Caco-2 (cell line): ENCODE results near the gene GRM5. TPM values are rescaled to one million over a fixed set of nuclear protein-coding genes. Genes with fewer than 3 reads are reported as not detected.

Source experiments
- BruUV-seq: library from RNA; stranded (reverse); fragments of 400-500 nt; replicated peaks from 2 replicates; lab custom pipeline; 2021; lab: Mats Ljungman, UMichigan
- CTCF ChIA-PET: fragments of 300-600 bp; sonication (Branson Sonifier 250); formaldehyde crosslinking; loops from one replicate; lab custom pipeline; 2022; ENCODE audit warnings: antibody characterized with exemption; lab: Charles Lee
- POLR2A ChIA-PET: fragments of 300-600 bp; sonication (Branson Sonifier 250); formaldehyde crosslinking; loops from one replicate; lab custom pipeline; 2022; ENCODE audit warnings: antibody characterized with exemption; lab: Charles Lee
- DNase-seq, 2 experiments: peaks; one replicate each; pipeline versions ENCODE4 v3.0.0 to v3.0.0-alpha.2; 2020 to 2022
- H3K27me3 ChIP-seq: replicated peaks from 2 replicates; pipeline ENCODE4 v1.6.0; 2011; ENCODE audit warnings: low read length; ENCODE audit not compliant: control insufficient read depth, insufficient read depth
- H3K36me3 ChIP-seq: 2 replicates; pipeline ENCODE4 v1.5.1; 2011; ENCODE audit warnings: low read length; ENCODE audit not compliant: control insufficient read depth, insufficient read depth
- H3K4me1 ChIP-seq: fragments of 250-450 bp; sonication (Bioruptor Pico); 2 replicates; pipeline ENCODE4 v1.5.1; 2020; ENCODE audit warnings: mild to moderate bottlenecking
- H3K4me3 ChIP-seq: 2 replicates; pipeline ENCODE4 v1.5.1; 2011; ENCODE audit warnings: low read depth, mild to moderate bottlenecking, control low read depth, low read length
- H3K9me3 ChIP-seq: fragments of 250-450 bp; sonication (Bioruptor Pico); 2 replicates; pipeline ENCODE4 v1.5.1; 2020; ENCODE audit warnings: mild to moderate bottlenecking, moderate library complexity
- H3K27ac Mint-ChIP-seq: one replicate; pipeline ENCODE4 v1.8.0; 2022; ENCODE audit warnings: mixed read lengths; ENCODE audit not compliant: unreplicated experiment
- H3K27me3 Mint-ChIP-seq: one replicate; pipeline ENCODE4 v1.8.0; 2022; ENCODE audit warnings: mixed read lengths; ENCODE audit not compliant: insufficient read depth, unreplicated experiment
- H3K36me3 Mint-ChIP-seq: one replicate; pipeline ENCODE4 v1.8.0; 2022; ENCODE audit warnings: mild to moderate bottlenecking, mixed read lengths; ENCODE audit not compliant: insufficient read depth, unreplicated experiment
- H3K4me1 Mint-ChIP-seq: one replicate; pipeline ENCODE4 v1.8.0; 2022; ENCODE audit warnings: low read depth, mixed read lengths; ENCODE audit not compliant: unreplicated experiment
- H3K4me3 Mint-ChIP-seq: one replicate; pipeline ENCODE4 v1.8.0; 2022; ENCODE audit warnings: mild to moderate bottlenecking, moderate library complexity, mixed read lengths; ENCODE audit not compliant: unreplicated experiment
- H3K9me3 Mint-ChIP-seq: one replicate; pipeline ENCODE4 v1.8.0; 2022; ENCODE audit warnings: mixed read lengths; ENCODE audit not compliant: unreplicated experiment
- CTCF ChIP-seq, 2 experiments: fragments of 200-600 bp in 1 of 2; IDR thresholded peaks; 1 replicate in 1 of 2; 2 replicates in 1 of 2; pipeline versions ENCODE4 v1.5.1 to v1.8.0; 2011 to 2022; ENCODE audit warnings: antibody characterized with exemption in 1 of 2, control low read depth in 1 of 2, inconsistent platforms in 1 of 2, low read depth in 1 of 2, low read length in 1 of 2, mild to moderate bottlenecking in 1 of 2, moderate library complexity in 1 of 2; ENCODE audit not compliant: insufficient read depth in 1 of 2, severe bottlenecking in 1 of 2, unreplicated experiment in 1 of 2
- intact Hi-C: fragments of 100-400 bp; cut with micrococcal nuclease; formaldehyde crosslinking; loops from one replicate; pipeline ENCODE4 v1.10.0; 2022; ENCODE audit not compliant: unreplicated experiment
- total RNA-seq: library from RNA; stranded (reverse); gene quantifications from 2 replicates; pipeline ENCODE4 v1.2.3, GENCODE V29; 2022

Gene GRM5
- total RNA-seq, 1 experiment from 2014 or later = not detected

GRCh38 chr11:88692306-88693086, 373.3 kb downstream of the GRM5 start:
- Histone ChIP-seq H3K36me3 (no peaks in the 10 kb centered on the region), H3K9me3 (no peaks in the 10 kb centered on the region), H3K4me3 (no peak overlapping the region), H3K27me3 (peaks cover 2% of the 10 kb centered on the region; the same call in 1 of the 2 replicates), H3K4me1 (no peaks in the 10 kb centered on the region)
- no peaks in the 10 kb centered on the region for H3K4me1 Mint-ChIP-seq
- no TSS peak for BruUV-seq
- H3K4me3 Mint-ChIP-seq = no peak overlapping the region
- POLR2A ChIA-PET = no interaction called here
- no peaks in the 10 kb centered on the region for H3K36me3 Mint-ChIP-seq
- no peak for TF ChIP-seq CTCF (IDR thresholded peaks at IDR 0.05; ENCODE audit: insufficient read depth in 1 of 2, low read depth in 1 of 2, low read length in 1 of 2, severe bottlenecking in 1 of 2, unreplicated experiment in 1 of 2)
- intact Hi-C loops = no loop called here
- CTCF ChIA-PET = no interaction called here
- no peaks in the 10 kb centered on the region for H3K9me3 Mint-ChIP-seq
- DNase-seq = no peak
- H3K27me3 Mint-ChIP-seq = peaks cover 10% of the 10 kb centered on the region
- H3K27ac Mint-ChIP-seq = no peak overlapping the region

GRCh38 chr11:88689548-88690240, 376.1 kb downstream of the GRM5 start:
- H3K27ac Mint-ChIP-seq = no peak overlapping the region
- Histone ChIP-seq H3K36me3 (no peaks in the 10 kb centered on the region), H3K4me3 (no peak overlapping the region), H3K4me1 (no peaks in the 10 kb centered on the region), H3K27me3 (peaks cover 2% of the 10 kb centered on the region; the same call in 1 of the 2 replicates), H3K9me3 (no peaks in the 10 kb centered on the region)
- no peaks in the 10 kb centered on the region for H3K9me3 Mint-ChIP-seq
- H3K36me3 Mint-ChIP-seq = no peaks in the 10 kb centered on the region
- ChIA-PET CTCF (no interaction called here), POLR2A (no interaction called here)
- intact Hi-C loops = no loop called here
- H3K4me3 Mint-ChIP-seq = no peak overlapping the region
- H3K27me3 Mint-ChIP-seq = peaks cover 10% of the 10 kb centered on the region
- no peak for DNase-seq
- no peak for TF ChIP-seq CTCF (IDR thresholded peaks at IDR 0.05; ENCODE audit: insufficient read depth in 1 of 2, low read depth in 1 of 2, low read length in 1 of 2, severe bottlenecking in 1 of 2, unreplicated experiment in 1 of 2)
- no TSS peak for BruUV-seq
- peaks cover 6% of the 10 kb centered on the region for H3K4me1 Mint-ChIP-seq

GRCh38 chr11:88683024-88683423, 382.8 kb downstream of the GRM5 start:
- Histone ChIP-seq H3K4me3 (no peak overlapping the region), H3K4me1 (no peaks in the 10 kb centered on the region), H3K9me3 (no peaks in the 10 kb centered on the region), H3K27me3 (no peaks in the 10 kb centered on the region), H3K36me3 (no peaks in the 10 kb centered on the region)
- Mint-ChIP-seq H3K36me3 (no peaks in the 10 kb centered on the region), H3K9me3 (peaks cover 12% of the 10 kb centered on the region), H3K4me1 (peaks cover 6% of the 10 kb centered on the region), H3K27me3 (no peaks in the 10 kb centered on the region), H3K4me3 (no peak overlapping the region), H3K27ac (no peak overlapping the region)
- no peak for TF ChIP-seq CTCF (IDR thresholded peaks at IDR 0.05; ENCODE audit: insufficient read depth in 1 of 2, low read depth in 1 of 2, low read length in 1 of 2, severe bottlenecking in 1 of 2, unreplicated experiment in 1 of 2)
- intact Hi-C loops = no loop called here
- ChIA-PET POLR2A (no interaction called here), CTCF (no interaction called here)
- no peak for DNase-seq
- no TSS peak for BruUV-seq
